Large intestine (tissue), 3 donors: ENCODE data around the gene PPP4R1. TPM values are rescaled to one million over a fixed set of nuclear protein-coding genes. Genes with fewer than 3 reads are reported as not detected.

Experiments
- DNase-seq, 2 donors: peaks; one replicate each; pipeline versions ENCODE4 v3.0.0 to v3.0.0-alpha.2; 2013
- H3K27ac ChIP-seq: one replicate; pipeline ENCODE4 v1.5.1; 2013; ENCODE audit warnings: low read length
- H3K27me3 ChIP-seq: 2 replicates; pipeline ENCODE4 v1.6.1; 2013; ENCODE audit warnings: low read length; ENCODE audit not compliant: control insufficient read depth, insufficient read depth
- H3K36me3 ChIP-seq: 2 replicates; pipeline ENCODE4 v1.6.1; 2013; ENCODE audit warnings: low read length; ENCODE audit not compliant: control insufficient read depth, insufficient read depth
- H3K4me1 ChIP-seq: one replicate; pipeline ENCODE4 v1.6.1; 2013; ENCODE audit warnings: low read length; ENCODE audit not compliant: control insufficient read depth, insufficient read depth
- H3K4me3 ChIP-seq: one replicate; pipeline ENCODE4 v1.5.1; 2013; ENCODE audit warnings: low read length
- H3K9me3 ChIP-seq: one replicate; pipeline ENCODE4 v1.6.1; 2013; ENCODE audit warnings: mild to moderate bottlenecking, low read depth, low read length, moderate library complexity; ENCODE audit not compliant: control insufficient read depth
- WGBS: methylation state at CpG from one replicate; pipeline ENCODE4 v1.1.5; 2013; ENCODE audit warnings: low lambda C conversion rate; ENCODE audit not compliant: insufficient coverage; 5-methylcytosine and 5-hydroxymethylcytosine counted together
- polyA plus RNA-seq: library from polyadenylated mRNA; unstranded; fragments of 120-200 nt; gene quantifications from one replicate; pipeline ENCODE4 v1.2.1, GENCODE V29; 2013

Gene PPP4R1
- polyA plus RNA-seq, 1 donor: 68.5 TPM

- H3K9me3 ChIP-seq: no peaks in the 10 kb centered on the region
- no peaks in the 10 kb centered on the region for H3K27me3 ChIP-seq
- no peak for DNase-seq
- H3K4me3 ChIP-seq: no peak overlapping the region
- peaks cover 45% of the 10 kb centered on the region for H3K36me3 ChIP-seq
- whole genome bisulfite sequencing: 96% methylated on average over 3 of the region's 3 CpGs
- peaks cover 7% of the 10 kb centered on the region for H3K4me1 ChIP-seq
- H3K27ac ChIP-seq: no peak overlapping the region
Measured at GRCh38 chr18:9571546-9571945, 42.8 kb downstream of the PPP4R1 start.

GRCh38 chr18:9570255-9570654, 44.1 kb downstream of the PPP4R1 start:
- Histone ChIP-seq H3K4me1 (peaks cover 7% of the 10 kb centered on the region), H3K36me3 (peaks cover 49% of the 10 kb centered on the region), H3K27me3 (no peaks in the 10 kb centered on the region), H3K27ac (peak overlapping the region; percentile 50), H3K4me3 (no peak overlapping the region), H3K9me3 (no peaks in the 10 kb centered on the region)
- WGBS: 40% methylated on average over 1 of the region's 3 CpGs
- peak; percentile 44 to 75 for DNase-seq

DNA sequence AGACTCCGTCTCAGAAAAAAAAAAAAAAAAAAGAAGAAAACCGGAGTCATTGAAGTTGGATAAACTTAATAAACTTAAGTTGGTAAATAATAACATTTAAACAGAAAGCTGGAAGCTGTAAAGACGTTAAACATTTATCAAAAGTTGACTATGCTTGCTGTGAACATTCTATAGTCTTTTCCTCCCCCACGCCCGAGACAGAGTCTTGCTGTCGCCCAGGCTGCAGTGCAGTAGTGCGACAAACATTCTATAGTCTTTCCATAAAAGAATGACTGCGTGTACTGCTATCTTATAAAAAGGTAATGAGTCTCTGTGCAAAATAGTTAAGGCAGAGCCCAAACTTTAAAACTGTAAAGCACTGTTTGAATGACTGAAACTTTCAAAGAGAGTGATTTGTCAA, 45.2 kb downstream of the PPP4R1 start:
- peaks cover 7% of the 10 kb centered on the region for H3K4me1 ChIP-seq
- WGBS: no CpG with 5 or more reads among the region's 8 CpGs
- H3K27ac ChIP-seq: no peak overlapping the region
- DNase-seq: no peak
- H3K36me3 ChIP-seq: peaks cover 48% of the 10 kb centered on the region
- no peaks in the 10 kb centered on the region for H3K9me3 ChIP-seq
- no peak overlapping the region for H3K4me3 ChIP-seq
- H3K27me3 ChIP-seq: no peaks in the 10 kb centered on the region

GRCh38 chr18:9568186-9568585, 46.2 kb downstream of the PPP4R1 start:
- Histone ChIP-seq H3K27me3 (no peaks in the 10 kb centered on the region), H3K36me3 (peaks cover 49% of the 10 kb centered on the region), H3K4me1 (peaks cover 7% of the 10 kb centered on the region), H3K9me3 (no peaks in the 10 kb centered on the region), H3K27ac (no peak overlapping the region), H3K4me3 (no peak overlapping the region)
- DNase-seq: no peak

- DNase-seq: no peak
- peaks cover 58% of the 10 kb centered on the region for H3K36me3 ChIP-seq
- WGBS: no CpG with 5 or more reads among the region's 2 CpGs
Measured at GRCh38 chr18:9565407-9565806, 49.0 kb downstream of the PPP4R1 start.

GRCh38 chr18:9563331-9563730, 51.0 kb downstream of the PPP4R1 start:
- Histone ChIP-seq H3K36me3 (peaks cover 54% of the 10 kb centered on the region), H3K9me3 (no peaks in the 10 kb centered on the region), H3K27me3 (no peaks in the 10 kb centered on the region), H3K4me1 (no peaks in the 10 kb centered on the region), H3K4me3 (no peak overlapping the region), H3K27ac (no peak overlapping the region)
- DNase-seq: no peak
- WGBS: 100% methylated on average over 4 of the region's 4 CpGs

More at GRCh38 chr18:9565407-9565806, 49.0 kb downstream of the PPP4R1 start:
- H3K4me1 ChIP-seq: peaks cover 4% of the 10 kb centered on the region
- H3K27me3 ChIP-seq: no peaks in the 10 kb centered on the region
- no peaks in the 10 kb centered on the region for H3K9me3 ChIP-seq
- H3K27ac ChIP-seq: no peak overlapping the region
- no peak overlapping the region for H3K4me3 ChIP-seq

- H3K9me3 ChIP-seq: no peaks in the 10 kb centered on the region
- WGBS: 100% methylated on average over 2 of the region's 4 CpGs
- H3K27ac ChIP-seq: no peak overlapping the region
- DNase-seq: no peak
- no peaks in the 10 kb centered on the region for H3K27me3 ChIP-seq
- no peaks in the 10 kb centered on the region for H3K4me1 ChIP-seq
- H3K36me3 ChIP-seq: peaks cover 51% of the 10 kb centered on the region
- H3K4me3 ChIP-seq: no peak overlapping the region
Measured at GRCh38 chr18:9562584-9562983, 51.8 kb downstream of the PPP4R1 start.

GRCh38 chr18:9561759-9562158, 52.6 kb downstream of the PPP4R1 start:
- Histone ChIP-seq H3K27ac (no peak overlapping the region), H3K4me1 (no peaks in the 10 kb centered on the region), H3K4me3 (no peak overlapping the region), H3K36me3 (peaks cover 47% of the 10 kb centered on the region), H3K27me3 (no peaks in the 10 kb centered on the region), H3K9me3 (no peaks in the 10 kb centered on the region)
- no peak for DNase-seq
- no CpG with 5 or more reads among the region's 2 CpGs for WGBS

GRCh38 chr18:9559253-9559652, 55.1 kb downstream of the PPP4R1 start:
- Histone ChIP-seq H3K27me3 (no peaks in the 10 kb centered on the region), H3K9me3 (no peaks in the 10 kb centered on the region), H3K4me1 (no peaks in the 10 kb centered on the region), H3K36me3 (peaks cover 57% of the 10 kb centered on the region), H3K4me3 (no peak overlapping the region), H3K27ac (no peak overlapping the region)
- 69% methylated on average over 2 of the region's 6 CpGs for WGBS
- no peak for DNase-seq

GRCh38 chr18:9558387-9559064, 55.8 kb downstream of the PPP4R1 start:
- peaks cover 60% of the 10 kb centered on the region for H3K36me3 ChIP-seq
- WGBS: 80% methylated on average over 1 of the region's 4 CpGs
- no peaks in the 10 kb centered on the region for H3K27me3 ChIP-seq
- H3K4me1 ChIP-seq: no peaks in the 10 kb centered on the region
- H3K9me3 ChIP-seq: no peaks in the 10 kb centered on the region
- no peak overlapping the region for H3K4me3 ChIP-seq
- no peak for DNase-seq
- H3K27ac ChIP-seq: no peak overlapping the region

DNA sequence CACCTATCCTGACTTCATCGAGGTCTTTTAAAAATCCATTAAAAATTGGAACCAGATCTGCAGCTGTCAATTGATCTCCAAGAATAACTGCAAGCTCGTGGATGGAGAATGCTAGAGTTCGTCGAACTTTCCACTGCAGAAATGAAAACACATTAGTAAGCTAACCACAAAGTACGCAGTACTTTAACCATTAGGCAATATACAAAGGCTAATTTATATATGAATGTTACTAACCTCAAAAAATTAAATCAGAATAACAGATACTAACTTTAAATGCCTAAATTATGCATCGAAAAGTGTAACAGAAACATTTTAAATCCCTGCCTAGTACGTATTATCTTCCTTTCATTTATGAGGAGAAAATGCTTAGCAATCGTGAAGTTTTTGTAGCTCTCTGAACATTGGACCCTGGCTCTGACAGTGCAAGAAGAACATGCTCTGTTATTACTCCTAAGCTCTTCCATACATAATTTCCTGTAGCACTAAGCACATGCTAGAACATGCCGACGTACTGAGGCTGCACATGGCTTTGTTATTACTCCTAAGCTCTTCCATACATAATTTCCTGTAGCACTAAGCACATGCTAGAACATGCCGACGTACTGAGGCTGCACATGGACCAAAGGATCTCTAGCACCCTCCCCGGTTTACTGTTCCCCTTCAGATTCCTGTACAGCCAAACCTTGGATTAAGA, 57.0 kb downstream of the PPP4R1 start:
- H3K27me3 ChIP-seq: no peaks in the 10 kb centered on the region
- H3K36me3 ChIP-seq: peaks cover 60% of the 10 kb centered on the region
- peak overlapping the region; percentile 3 for H3K27ac ChIP-seq
- 41% methylated on average over 2 of the region's 13 CpGs for WGBS
- no peak overlapping the region for H3K4me3 ChIP-seq
- peak; percentile 35 to 72 for DNase-seq
- H3K9me3 ChIP-seq: no peaks in the 10 kb centered on the region
- H3K4me1 ChIP-seq: no peaks in the 10 kb centered on the region
